ENCODE data around the gene PYROXD2.

PYROXD2 gene

DNA sequence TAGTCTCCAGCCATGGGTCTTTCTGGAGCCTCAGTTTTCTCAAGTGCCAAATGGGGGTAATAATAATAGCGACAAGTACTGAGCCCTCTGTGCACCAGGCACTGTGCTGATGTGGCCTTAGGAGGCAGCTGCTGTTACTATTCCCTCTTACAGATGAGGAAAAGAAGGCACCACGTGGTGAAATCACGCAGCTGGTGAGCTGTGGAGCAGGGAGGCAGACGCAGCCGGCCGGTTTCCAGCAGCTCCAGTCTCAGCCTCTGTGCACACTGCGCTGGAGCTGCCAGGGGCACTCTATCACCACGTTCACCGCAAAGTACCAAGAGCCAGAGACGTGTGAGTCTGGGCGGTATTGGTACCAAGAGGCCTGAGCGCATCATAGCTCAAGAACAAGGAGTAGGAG, 9.6 kb downstream of the PYROXD2 start:
- H3K4me1 ChIP-seq (ENCODE audit: control insufficient read depth in 1 of 2, insufficient read depth in 1 of 2, low read depth in 1 of 2, low read length in 1 of 2): no peaks in the 10 kb centered on the region
- no peaks in the 10 kb centered on the region for H3K9me3 ChIP-seq
- no peaks in the 10 kb centered on the region for H3K36me3 ChIP-seq
- TF ChIP-seq, protein P1, sequence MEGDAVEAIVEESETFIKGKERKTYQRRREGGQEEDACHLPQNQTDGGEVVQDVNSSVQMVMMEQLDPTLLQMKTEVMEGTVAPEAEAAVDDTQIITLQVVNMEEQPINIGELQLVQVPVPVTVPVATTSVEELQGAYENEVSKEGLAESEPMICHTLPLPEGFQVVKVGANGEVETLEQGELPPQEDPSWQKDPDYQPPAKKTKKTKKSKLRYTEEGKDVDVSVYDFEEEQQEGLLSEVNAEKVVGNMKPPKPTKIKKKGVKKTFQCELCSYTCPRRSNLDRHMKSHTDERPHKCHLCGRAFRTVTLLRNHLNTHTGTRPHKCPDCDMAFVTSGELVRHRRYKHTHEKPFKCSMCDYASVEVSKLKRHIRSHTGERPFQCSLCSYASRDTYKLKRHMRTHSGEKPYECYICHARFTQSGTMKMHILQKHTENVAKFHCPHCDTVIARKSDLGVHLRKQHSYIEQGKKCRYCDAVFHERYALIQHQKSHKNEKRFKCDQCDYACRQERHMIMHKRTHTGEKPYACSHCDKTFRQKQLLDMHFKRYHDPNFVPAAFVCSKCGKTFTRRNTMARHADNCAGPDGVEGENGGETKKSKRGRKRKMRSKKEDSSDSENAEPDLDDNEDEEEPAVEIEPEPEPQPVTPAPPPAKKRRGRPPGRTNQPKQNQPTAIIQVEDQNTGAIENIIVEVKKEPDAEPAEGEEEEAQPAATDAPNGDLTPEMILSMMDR (IDR thresholded peaks at IDR 0.05): no peak
- H3K4me3 ChIP-seq (ENCODE audit: low read depth in 1 of 2, low read length in 1 of 2): no peak overlapping the region
- H3K27ac ChIP-seq: no peak overlapping the region
- H3K27me3 ChIP-seq: no peaks in the 10 kb centered on the region

DNA sequence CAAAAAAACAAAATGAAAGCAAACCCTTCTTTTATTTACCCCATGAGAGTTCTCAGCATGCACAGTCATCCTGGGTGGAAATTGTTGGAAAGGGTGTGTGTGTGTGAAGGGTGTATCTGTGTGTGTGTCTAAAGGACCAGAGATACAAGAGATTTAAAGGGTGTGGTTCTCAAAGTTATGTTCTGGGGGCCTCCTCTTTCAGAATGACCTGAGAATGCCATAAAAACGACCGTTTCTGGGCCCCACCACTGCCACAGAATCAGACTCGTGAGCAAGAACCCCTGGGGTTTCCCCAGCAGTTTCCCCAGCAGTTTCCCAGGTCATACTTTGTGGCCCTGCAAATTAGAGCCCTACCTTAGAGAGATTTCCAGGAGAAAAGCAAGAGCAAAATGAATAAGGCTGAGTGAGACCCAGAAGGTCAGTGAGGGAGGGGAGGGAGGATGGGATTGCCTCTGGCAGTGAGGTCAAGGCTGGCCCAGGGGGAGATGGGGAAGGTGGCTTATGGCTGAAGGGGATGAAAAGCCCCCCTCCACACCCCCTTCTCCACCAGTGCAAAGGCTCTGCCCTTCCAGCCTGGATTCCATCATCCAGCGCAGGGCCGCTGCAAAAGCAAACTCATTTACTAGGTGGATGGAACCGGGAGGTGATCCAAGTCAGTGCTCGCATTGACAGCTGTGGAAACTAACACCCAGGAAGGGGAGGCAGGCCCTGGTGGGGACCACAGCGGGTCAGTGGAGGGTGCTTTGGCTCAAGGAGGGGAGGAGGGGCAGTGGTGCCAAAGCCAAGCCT, 10.2 kb downstream of the PYROXD2 start:
- H3K27me3 ChIP-seq: no peaks in the 10 kb centered on the region
- no peak overlapping the region for H3K4me3 ChIP-seq (ENCODE audit: low read depth in 1 of 2, low read length in 1 of 2)
- no peaks in the 10 kb centered on the region for H3K36me3 ChIP-seq
- H3K4me1 ChIP-seq (ENCODE audit: control insufficient read depth in 1 of 2, insufficient read depth in 1 of 2, low read depth in 1 of 2, low read length in 1 of 2): no peaks in the 10 kb centered on the region
- H3K9me3 ChIP-seq: no peaks in the 10 kb centered on the region
- TF ChIP-seq, protein P1 (IDR thresholded peaks at IDR 0.05): no peak
- H3K27ac ChIP-seq: no peak overlapping the region

DNA sequence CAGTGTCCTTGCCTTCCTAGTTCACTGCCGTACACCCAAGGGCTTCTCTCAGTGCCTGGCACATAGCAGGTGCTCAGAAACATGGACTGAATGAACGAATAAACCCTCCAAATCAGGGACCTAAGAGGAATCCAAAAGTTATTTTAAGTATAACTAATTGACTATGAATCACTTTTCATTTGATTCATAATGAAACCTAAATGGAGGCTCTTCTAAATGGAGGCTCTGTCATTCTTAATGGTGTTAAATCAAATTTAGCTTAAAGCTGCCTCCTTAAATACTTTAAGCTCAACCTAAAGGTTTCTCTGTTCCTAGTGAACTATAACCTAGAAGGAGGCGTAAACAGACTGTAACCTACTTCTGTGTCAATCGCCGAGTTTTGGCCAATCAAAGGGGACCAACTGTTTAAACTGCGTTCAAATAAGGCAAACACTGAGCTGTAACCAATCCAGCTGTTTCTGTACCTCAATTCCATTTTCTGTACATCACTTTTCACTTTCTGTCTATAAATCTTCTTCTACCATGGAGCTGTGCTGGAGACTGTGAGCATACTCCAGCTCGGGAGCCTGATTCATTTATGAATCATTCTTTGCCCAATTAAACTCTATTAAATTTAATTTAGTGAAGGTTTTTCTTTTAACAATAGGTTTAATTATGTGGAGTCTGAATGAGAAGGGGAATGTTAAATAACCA, 11.0 kb downstream of the PYROXD2 start:
- H3K27me3 ChIP-seq: no peaks in the 10 kb centered on the region
- H3K4me3 ChIP-seq (ENCODE audit: low read depth in 1 of 2, low read length in 1 of 2): no peak overlapping the region
- no peak overlapping the region for H3K27ac ChIP-seq
- no peaks in the 10 kb centered on the region for H3K9me3 ChIP-seq
- TF ChIP-seq, protein P1 (IDR thresholded peaks at IDR 0.05): no peak
- H3K36me3 ChIP-seq: no peaks in the 10 kb centered on the region
- H3K4me1 ChIP-seq (ENCODE audit: control insufficient read depth in 1 of 2, insufficient read depth in 1 of 2, low read depth in 1 of 2, low read length in 1 of 2): no peaks in the 10 kb centered on the region

DNA sequence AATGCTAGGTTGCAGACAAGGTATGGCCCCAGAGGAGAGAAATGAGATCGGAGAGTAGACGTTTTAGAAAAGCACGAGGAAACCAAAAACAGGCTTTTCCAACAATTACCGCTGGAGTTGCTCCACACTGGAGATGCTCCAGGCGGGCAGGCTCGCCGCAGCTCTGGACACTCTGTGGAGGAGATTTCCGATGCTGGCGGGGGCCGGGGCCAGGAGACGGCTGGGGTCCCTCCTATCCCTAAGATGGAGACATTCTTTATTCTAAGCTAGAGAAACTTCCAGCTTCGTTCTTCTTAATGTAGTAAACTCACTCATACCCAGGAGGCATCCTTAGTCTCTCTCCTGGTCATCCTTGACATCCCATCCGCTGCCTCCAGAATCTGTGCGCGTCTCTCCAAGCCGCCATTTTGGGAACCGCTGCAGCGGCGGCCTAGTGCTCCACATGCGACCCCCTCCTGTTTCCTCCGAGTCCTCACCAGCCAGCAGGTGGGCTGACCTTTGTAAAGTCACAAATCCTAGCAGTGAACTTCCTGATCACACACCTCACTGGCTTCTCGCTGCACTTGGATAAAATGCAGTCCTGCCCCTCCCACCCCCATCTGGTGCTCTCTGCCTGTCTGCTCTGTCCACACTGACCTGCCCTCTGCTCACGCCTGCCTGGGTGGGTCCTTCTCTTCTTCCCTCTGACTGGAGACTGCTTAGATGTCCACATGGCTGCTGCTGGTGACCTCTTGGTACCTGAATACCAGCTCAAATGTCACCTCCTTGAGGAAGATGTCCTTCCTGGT, 11.9 kb downstream of the PYROXD2 start:
- no peak overlapping the region for H3K4me3 ChIP-seq (ENCODE audit: low read depth in 1 of 2, low read length in 1 of 2)
- TF ChIP-seq, protein P1 (IDR thresholded peaks at IDR 0.05): no peak
- H3K27me3 ChIP-seq: no peaks in the 10 kb centered on the region
- H3K36me3 ChIP-seq: no peaks in the 10 kb centered on the region
- H3K9me3 ChIP-seq: no peaks in the 10 kb centered on the region
- H3K4me1 ChIP-seq (ENCODE audit: control insufficient read depth in 1 of 2, insufficient read depth in 1 of 2, low read depth in 1 of 2, low read length in 1 of 2): no peaks in the 10 kb centered on the region
- H3K27ac ChIP-seq: no peak overlapping the region

DNA sequence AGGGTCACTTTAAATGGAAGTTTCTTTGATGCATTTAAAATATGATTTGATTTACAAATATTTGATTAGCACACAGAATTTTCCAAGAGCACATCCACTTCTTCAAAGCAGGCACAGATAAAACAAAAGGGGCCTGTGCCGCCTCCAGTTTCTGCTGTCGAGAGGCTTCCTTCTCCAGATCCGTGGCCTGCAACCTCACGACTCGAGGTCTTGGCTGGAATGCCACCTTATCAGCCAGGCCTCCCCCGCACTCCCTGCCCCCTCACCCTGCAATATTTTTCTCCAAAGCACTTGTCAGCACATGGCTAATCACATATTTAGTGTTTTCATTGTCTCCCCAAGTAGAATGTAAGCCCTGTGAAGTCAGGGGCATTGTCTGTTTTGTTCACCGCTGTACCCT, 12.5 kb downstream of the PYROXD2 start:
- Histone ChIP-seq H3K27ac (no peak overlapping the region), H3K9me3 (no peaks in the 10 kb centered on the region), H3K27me3 (no peaks in the 10 kb centered on the region), H3K36me3 (no peaks in the 10 kb centered on the region), H3K4me1 (ENCODE audit: control insufficient read depth in 1 of 2, insufficient read depth in 1 of 2, low read depth in 1 of 2, low read length in 1 of 2) (no peaks in the 10 kb centered on the region), H3K4me3 (ENCODE audit: low read depth in 1 of 2, low read length in 1 of 2) (no peak overlapping the region)
- TF ChIP-seq, protein P1 (IDR thresholded peaks at IDR 0.05): no peak

Measured in neutrophil (primary cell).